Right lobe of liver (tissue), 4 donors: Measurements from ENCODE around the gene RUNDC3A.

ENCODE experiments used
- POLR2A ChIP-seq: fragments of 450-650 bp; IDR thresholded peaks from one replicate; pipeline ENCODE4 v1.6.1; 2017; ENCODE audit warnings: antibody characterized with exemption, mild to moderate bottlenecking
- TF ChIP-seq, protein P1 (sequence below), 4 donors: fragments of 200-600 bp in 3 of 4; fragments of 450-650 bp in 1 of 4; IDR thresholded peaks; one replicate each; pipeline versions ENCODE4 v1.5.1 to v1.8.0; 2016 to 2022; ENCODE audit warnings: antibody characterized with exemption in 4 of 4, mild to moderate bottlenecking in 2 of 4
- donor health status: DM: no; HTN: no; CAD: no.
- donor health status: DM: no; HTN: no; CAD: no.
- donor health status: DM: no; HTN: yes; CAD: no.

DNA sequence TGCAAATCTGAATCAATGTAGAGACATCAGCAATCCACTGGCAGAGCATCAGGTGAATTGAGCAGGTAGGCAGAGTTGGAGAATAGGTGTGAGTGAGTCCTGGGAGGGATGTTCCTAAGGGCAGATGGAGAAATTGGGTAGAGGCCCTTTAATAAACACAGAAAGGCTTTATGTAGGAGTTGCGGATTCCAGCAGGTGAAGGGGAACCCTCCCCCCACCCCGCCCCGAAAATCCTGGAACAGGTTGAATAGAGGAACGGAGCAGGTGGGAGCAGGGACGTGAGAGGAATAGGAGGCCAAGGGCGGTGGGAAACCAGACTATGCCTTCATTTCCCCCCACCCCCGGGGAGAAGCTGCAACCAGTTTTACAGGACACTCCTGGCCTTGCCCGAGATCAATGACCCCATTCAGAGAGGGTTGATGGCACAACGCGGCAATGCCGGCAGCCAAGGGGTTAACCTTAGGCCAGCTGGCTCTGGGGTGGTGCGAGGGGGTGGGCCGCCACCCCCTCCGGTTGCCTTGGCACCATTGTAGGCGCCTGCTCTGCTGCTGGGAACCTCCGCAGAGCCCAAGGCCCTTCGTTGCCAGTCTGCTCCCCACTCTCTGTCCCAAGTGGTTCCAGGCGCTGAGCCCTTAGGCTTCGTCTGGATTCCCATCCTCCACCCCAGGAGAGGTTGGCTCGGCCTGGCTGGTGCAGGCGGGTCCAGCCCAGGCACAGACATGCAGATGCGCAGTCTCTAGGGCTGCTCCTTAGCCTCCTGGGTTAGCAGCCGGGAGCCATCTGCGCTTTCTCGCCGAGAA lies 814 bp upstream of the RUNDC3A start:
- TF ChIP-seq, protein P1, sequence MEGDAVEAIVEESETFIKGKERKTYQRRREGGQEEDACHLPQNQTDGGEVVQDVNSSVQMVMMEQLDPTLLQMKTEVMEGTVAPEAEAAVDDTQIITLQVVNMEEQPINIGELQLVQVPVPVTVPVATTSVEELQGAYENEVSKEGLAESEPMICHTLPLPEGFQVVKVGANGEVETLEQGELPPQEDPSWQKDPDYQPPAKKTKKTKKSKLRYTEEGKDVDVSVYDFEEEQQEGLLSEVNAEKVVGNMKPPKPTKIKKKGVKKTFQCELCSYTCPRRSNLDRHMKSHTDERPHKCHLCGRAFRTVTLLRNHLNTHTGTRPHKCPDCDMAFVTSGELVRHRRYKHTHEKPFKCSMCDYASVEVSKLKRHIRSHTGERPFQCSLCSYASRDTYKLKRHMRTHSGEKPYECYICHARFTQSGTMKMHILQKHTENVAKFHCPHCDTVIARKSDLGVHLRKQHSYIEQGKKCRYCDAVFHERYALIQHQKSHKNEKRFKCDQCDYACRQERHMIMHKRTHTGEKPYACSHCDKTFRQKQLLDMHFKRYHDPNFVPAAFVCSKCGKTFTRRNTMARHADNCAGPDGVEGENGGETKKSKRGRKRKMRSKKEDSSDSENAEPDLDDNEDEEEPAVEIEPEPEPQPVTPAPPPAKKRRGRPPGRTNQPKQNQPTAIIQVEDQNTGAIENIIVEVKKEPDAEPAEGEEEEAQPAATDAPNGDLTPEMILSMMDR (IDR thresholded peaks at IDR 0.05), result no peak
- TF ChIP-seq POLR2A, result no peak
